HEK293 (cell line): ENCODE measurements around the gene SLC26A8.

Experiments
- CTCF ChIA-PET: fragments of 350-600 bp; formaldehyde crosslinking; extraction: SDS; loops from one replicate; lab custom pipeline; 2021; ENCODE audit warnings: antibody characterized with exemption; lab: Yijun Ruan, JAX
- POLR2A ChIA-PET: fragments of 300-600 bp; formaldehyde crosslinking; extraction: SDS; loops from one replicate; lab custom pipeline; 2020; ENCODE audit warnings: antibody characterized with exemption, inconsistent platforms; lab: Yijun Ruan, JAX
- H3K27ac ChIP-seq: fragments of 200-500 bp; sonication (Bioruptor generic); 2 replicates; pipeline ENCODE4 v1.5.1; 2014; ENCODE audit warnings: low read depth, low read length, control low read depth, inconsistent platforms; ENCODE audit errors: extremely low read depth
- H3K36me3 ChIP-seq, 2 experiments: fragments of 200-500 bp in 1 of 2; sonication (Bioruptor generic) in 1 of 2; 1 replicate in 1 of 2; 2 replicates in 1 of 2; pipeline ENCODE4 v1.5.1; 2014 to 2017; ENCODE audit warnings: inconsistent platforms in 2 of 2, low read length in 2 of 2; ENCODE audit not compliant: control insufficient read depth in 2 of 2, insufficient read depth in 1 of 2
- H3K4me1 ChIP-seq: fragments of 200-500 bp; sonication (Bioruptor generic); 2 replicates; pipeline ENCODE4 v1.5.1; 2014; ENCODE audit warnings: mild to moderate bottlenecking, low read length, inconsistent platforms; ENCODE audit not compliant: control insufficient read depth, insufficient read depth
- H3K4me3 ChIP-seq: 2 replicates; pipeline ENCODE4 v1.5.1; 2011; ENCODE audit warnings: low read depth, mild to moderate bottlenecking, control low read depth, low read length, moderate library complexity
- H3K9me3 ChIP-seq: fragments of 200-500 bp; sonication (Bioruptor generic); 2 replicates; pipeline ENCODE4 v1.5.1; 2014; ENCODE audit warnings: low read depth, low read length, inconsistent platforms; ENCODE audit not compliant: control insufficient read depth, insufficient read depth
- HIC1 ChIP-seq: fragments of 450-650 bp; formaldehyde crosslinking; IDR thresholded peaks from 2 replicates; pipeline ENCODE4 v1.5.1; 2016; ENCODE audit warnings: missing biosample characterization, missing genetic modification characterization
- HOXD13 ChIP-seq: sonication (generic); formaldehyde crosslinking; IDR thresholded peaks from 2 replicates; pipeline ENCODE4 v1.8.0; 2022; ENCODE audit warnings: missing genetic modification reagents, borderline replicate concordance
- TRIM28 ChIP-seq: IDR thresholded peaks from 2 replicates; pipeline ENCODE4 v1.6.1; 2011; ENCODE audit warnings: low read length, control low read depth, borderline replicate concordance
- ZNF175 ChIP-seq: fragments of 450-650 bp; formaldehyde crosslinking; IDR thresholded peaks from 2 replicates; pipeline ENCODE4 v1.5.1; 2016; ENCODE audit warnings: missing biosample characterization, missing genetic modification characterization
- ZNF211 ChIP-seq: fragments of 450-650 bp; formaldehyde crosslinking; IDR thresholded peaks from 2 replicates; pipeline ENCODE4 v1.5.1; 2016; ENCODE audit warnings: low read depth, missing biosample characterization, missing genetic modification characterization
- ZNF239 ChIP-seq: fragments of 450-650 bp; formaldehyde crosslinking; IDR thresholded peaks from 2 replicates; pipeline ENCODE4 v1.5.1; 2016; ENCODE audit warnings: missing biosample characterization, missing genetic modification characterization
- ZNF266 ChIP-seq: fragments of 450-650 bp; formaldehyde crosslinking; IDR thresholded peaks from 2 replicates; pipeline ENCODE4 v1.5.1; 2016; ENCODE audit warnings: missing biosample characterization, missing genetic modification characterization, low read depth
- ZNF350 ChIP-seq: fragments of 450-650 bp; formaldehyde crosslinking; IDR thresholded peaks from 2 replicates; pipeline ENCODE4 v1.5.0; 2017; ENCODE audit warnings: missing biosample characterization, mild to moderate bottlenecking, missing genetic modification characterization
- ZNF366 ChIP-seq: fragments of 450-650 bp; formaldehyde crosslinking; conservative IDR thresholded peaks from 2 replicates; pipeline ENCODE4 v1.5.1; 2016; ENCODE audit warnings: missing biosample characterization, missing genetic modification characterization
- ZNF391 ChIP-seq: fragments of 450-650 bp; formaldehyde crosslinking; IDR thresholded peaks from 2 replicates; pipeline ENCODE4 v1.5.1; 2016; ENCODE audit warnings: low read depth, missing biosample characterization, missing genetic modification characterization, borderline replicate concordance
- ZNF398 ChIP-seq: fragments of 450-650 bp; formaldehyde crosslinking; IDR thresholded peaks from 2 replicates; pipeline ENCODE4 v1.5.1; 2017; ENCODE audit warnings: missing biosample characterization, missing genetic modification characterization
- ZNF707 ChIP-seq: fragments of 450-650 bp; formaldehyde crosslinking; IDR thresholded peaks from 2 replicates; pipeline ENCODE4 v1.5.1; 2016; ENCODE audit warnings: missing biosample characterization, missing genetic modification characterization
- TF ChIP-seq, protein P1 (sequence below): fragments of 450-650 bp; formaldehyde crosslinking; IDR thresholded peaks from 2 replicates; pipeline ENCODE4 v1.5.1; 2016; ENCODE audit warnings: missing biosample characterization, missing genetic modification characterization
- TF ChIP-seq, protein P2 (sequence below): fragments of 450-650 bp; formaldehyde crosslinking; IDR thresholded peaks from 2 replicates; pipeline ENCODE4 v1.5.1; 2016; ENCODE audit warnings: missing biosample characterization, missing genetic modification characterization
- TF ChIP-seq, protein P3 (sequence below): fragments of 450-650 bp; formaldehyde crosslinking; IDR thresholded peaks from 2 replicates; pipeline ENCODE4 v1.5.1; 2016; ENCODE audit warnings: missing biosample characterization, missing genetic modification characterization, borderline replicate concordance
- TF ChIP-seq, protein P4 (sequence below): fragments of 450-650 bp; formaldehyde crosslinking; IDR thresholded peaks from 2 replicates; pipeline ENCODE4 v1.5.1; 2016; ENCODE audit warnings: missing biosample characterization, missing genetic modification characterization
- TF ChIP-seq, protein P5 (sequence below): fragments of 450-650 bp; formaldehyde crosslinking; IDR thresholded peaks from 2 replicates; pipeline ENCODE4 v1.5.1; 2016; ENCODE audit warnings: missing biosample characterization, missing genetic modification characterization

The SLC26A8 gene

GRCh38 chr6:35955521-35955920 lies 68.9 kb downstream of the SLC26A8 start:
- ChIA-PET POLR2A (no interaction called here), CTCF (interaction anchor here (0.6 to 3.0 kb wide), 14 partner anchors 10 to 1508 kb away, joined by 3 to 18 read pairs (median 4); partner anchors contain the start of gene ARMC12)
- Histone ChIP-seq H3K36me3 (no peaks in the 10 kb centered on the region), H3K4me1 (no peaks in the 10 kb centered on the region), H3K9me3 (no peaks in the 10 kb centered on the region), H3K27ac (no peak overlapping the region), H3K4me3 (no peak overlapping the region)
- TF ChIP-seq ZNF175 = no peak
- no peak for TF ChIP-seq HOXD13 (CRISPR knock-in tag)
- TF ChIP-seq ZNF211 (tag by site-specific recombination) = no peak
- no peak for TF ChIP-seq ZNF366 (tag by site-specific recombination)
- TF ChIP-seq, protein P1, sequence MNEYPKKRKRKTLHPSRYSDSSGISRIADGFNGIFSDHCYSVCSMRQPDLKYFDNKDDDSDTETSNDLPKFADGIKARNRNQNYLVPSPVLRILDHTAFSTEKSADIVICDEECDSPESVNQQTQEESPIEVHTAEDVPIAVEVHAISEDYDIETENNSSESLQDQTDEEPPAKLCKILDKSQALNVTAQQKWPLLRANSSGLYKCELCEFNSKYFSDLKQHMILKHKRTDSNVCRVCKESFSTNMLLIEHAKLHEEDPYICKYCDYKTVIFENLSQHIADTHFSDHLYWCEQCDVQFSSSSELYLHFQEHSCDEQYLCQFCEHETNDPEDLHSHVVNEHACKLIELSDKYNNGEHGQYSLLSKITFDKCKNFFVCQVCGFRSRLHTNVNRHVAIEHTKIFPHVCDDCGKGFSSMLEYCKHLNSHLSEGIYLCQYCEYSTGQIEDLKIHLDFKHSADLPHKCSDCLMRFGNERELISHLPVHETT (tag by site-specific recombination) = no peak
- no peak for TF ChIP-seq HIC1 (tag by site-specific recombination)
- no peak for TF ChIP-seq ZNF350
- TF ChIP-seq ZNF239 (tag by site-specific recombination) = no peak
- TF ChIP-seq, protein P2, sequence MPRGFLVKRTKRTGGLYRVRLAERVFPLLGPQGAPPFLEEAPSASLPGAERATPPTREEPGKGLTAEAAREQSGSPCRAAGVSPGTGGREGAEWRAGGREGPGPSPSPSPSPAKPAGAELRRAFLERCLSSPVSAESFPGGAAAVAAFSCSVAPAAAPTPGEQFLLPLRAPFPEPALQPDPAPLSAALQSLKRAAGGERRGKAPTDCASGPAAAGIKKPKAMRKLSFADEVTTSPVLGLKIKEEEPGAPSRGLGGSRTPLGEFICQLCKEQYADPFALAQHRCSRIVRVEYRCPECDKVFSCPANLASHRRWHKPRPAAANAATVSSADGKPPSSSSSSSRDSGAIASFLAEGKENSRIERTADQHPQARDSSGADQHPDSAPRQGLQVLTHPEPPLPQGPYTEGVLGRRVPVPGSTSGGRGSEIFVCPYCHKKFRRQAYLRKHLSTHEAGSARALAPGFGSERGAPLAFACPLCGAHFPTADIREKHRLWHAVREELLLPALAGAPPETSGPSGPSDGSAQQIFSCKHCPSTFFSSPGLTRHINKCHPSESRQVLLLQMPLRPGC = no peak
- no peak for TF ChIP-seq ZNF707 (tag by site-specific recombination)
- no peak for TF ChIP-seq ZNF391 (tag by site-specific recombination)
- TF ChIP-seq TRIM28 = no peak
- no peak for TF ChIP-seq ZNF266 (tag by site-specific recombination)
- TF ChIP-seq ZNF398 (tag by site-specific recombination) = no peak
- TF ChIP-seq, protein P3, sequence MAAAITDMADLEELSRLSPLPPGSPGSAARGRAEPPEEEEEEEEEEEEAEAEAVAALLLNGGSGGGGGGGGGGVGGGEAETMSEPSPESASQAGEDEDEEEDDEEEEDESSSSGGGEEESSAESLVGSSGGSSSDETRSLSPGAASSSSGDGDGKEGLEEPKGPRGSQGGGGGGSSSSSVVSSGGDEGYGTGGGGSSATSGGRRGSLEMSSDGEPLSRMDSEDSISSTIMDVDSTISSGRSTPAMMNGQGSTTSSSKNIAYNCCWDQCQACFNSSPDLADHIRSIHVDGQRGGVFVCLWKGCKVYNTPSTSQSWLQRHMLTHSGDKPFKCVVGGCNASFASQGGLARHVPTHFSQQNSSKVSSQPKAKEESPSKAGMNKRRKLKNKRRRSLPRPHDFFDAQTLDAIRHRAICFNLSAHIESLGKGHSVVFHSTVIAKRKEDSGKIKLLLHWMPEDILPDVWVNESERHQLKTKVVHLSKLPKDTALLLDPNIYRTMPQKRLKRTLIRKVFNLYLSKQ = no peak

DNA sequence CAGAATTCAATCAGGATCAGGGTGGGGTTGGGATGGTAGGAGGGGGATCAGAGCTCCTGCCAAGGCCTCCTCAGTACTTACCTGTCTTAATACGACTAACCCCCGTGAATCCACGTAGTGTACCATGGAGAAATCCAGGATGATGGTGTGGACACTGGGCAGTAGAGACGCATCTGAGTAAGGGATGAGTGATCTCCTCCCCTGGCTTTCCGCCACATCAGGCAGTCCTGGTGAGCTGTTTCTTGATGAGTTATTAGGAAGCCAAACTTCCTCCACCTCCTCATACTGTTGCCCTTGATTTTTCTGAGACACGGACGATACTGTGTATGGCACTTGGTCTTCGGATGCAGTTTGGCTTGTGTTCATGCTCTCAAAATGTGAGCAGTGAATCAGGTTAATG lies 69.4 kb downstream of the SLC26A8 start:
- ChIA-PET CTCF (interaction anchor here (0.6 to 3.0 kb wide), 6 partner anchors 11 to 431 kb away, joined by 3 to 18 read pairs (median 6); partner anchors contain the start of gene ARMC12), POLR2A (no interaction called here)
- Histone ChIP-seq H3K36me3 (no peaks in the 10 kb centered on the region), H3K4me3 (no peak overlapping the region), H3K27ac (no peak overlapping the region), H3K9me3 (no peaks in the 10 kb centered on the region), H3K4me1 (no peaks in the 10 kb centered on the region)
- TF ChIP-seq, protein P4, sequence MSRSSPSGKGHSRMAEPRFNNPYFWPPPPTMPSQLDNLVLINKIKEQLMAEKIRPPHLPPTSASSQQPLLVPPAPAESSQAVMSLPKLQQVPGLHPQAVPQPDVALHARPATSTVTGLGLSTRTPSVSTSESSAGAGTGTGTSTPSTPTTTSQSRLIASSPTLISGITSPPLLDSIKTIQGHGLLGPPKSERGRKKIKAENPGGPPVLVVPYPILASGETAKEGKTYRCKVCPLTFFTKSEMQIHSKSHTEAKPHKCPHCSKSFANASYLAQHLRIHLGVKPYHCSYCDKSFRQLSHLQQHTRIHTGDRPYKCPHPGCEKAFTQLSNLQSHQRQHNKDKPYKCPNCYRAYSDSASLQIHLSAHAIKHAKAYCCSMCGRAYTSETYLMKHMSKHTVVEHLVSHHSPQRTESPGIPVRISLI (tag by site-specific recombination) = no peak
- TF ChIP-seq, protein P5, sequence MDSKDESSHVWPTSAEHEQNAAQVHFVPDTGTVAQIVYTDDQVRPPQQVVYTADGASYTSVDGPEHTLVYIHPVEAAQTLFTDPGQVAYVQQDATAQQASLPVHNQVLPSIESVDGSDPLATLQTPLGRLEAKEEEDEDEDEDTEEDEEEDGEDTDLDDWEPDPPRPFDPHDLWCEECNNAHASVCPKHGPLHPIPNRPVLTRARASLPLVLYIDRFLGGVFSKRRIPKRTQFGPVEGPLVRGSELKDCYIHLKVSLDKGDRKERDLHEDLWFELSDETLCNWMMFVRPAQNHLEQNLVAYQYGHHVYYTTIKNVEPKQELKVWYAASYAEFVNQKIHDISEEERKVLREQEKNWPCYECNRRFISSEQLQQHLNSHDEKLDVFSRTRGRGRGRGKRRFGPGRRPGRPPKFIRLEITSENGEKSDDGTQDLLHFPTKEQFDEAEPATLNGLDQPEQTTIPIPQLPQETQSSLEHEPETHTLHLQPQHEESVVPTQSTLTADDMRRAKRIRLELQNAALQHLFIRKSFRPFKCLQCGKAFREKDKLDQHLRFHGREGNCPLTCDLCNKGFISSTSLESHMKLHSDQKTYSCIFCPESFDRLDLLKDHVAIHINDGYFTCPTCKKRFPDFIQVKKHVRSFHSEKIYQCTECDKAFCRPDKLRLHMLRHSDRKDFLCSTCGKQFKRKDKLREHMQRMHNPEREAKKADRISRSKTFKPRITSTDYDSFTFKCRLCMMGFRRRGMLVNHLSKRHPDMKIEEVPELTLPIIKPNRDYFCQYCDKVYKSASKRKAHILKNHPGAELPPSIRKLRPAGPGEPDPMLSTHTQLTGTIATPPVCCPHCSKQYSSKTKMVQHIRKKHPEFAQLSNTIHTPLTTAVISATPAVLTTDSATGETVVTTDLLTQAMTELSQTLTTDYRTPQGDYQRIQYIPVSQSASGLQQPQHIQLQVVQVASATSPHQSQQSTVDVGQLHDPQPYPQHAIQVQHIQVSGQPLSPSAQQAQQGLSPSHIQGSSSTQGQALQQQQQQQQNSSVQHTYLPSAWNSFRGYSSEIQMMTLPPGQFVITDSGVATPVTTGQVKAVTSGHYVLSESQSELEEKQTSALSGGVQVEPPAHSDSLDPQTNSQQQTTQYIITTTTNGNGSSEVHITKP (tag by site-specific recombination) = 0 out of 2 replicates have a peak, but pooled peaks have one; percentile 18
